ENCODE data around the gene OSBPL7. TPM values are rescaled to one million over a fixed set of nuclear protein-coding genes. Genes with fewer than 3 reads are reported as not detected.

Gene OSBPL7
- total RNA-seq, 3 donors from 2014 or later (not counting 1 experiment from before 2014, with no cell fraction given), result 113 to 162 (median 119) TPM

DNA sequence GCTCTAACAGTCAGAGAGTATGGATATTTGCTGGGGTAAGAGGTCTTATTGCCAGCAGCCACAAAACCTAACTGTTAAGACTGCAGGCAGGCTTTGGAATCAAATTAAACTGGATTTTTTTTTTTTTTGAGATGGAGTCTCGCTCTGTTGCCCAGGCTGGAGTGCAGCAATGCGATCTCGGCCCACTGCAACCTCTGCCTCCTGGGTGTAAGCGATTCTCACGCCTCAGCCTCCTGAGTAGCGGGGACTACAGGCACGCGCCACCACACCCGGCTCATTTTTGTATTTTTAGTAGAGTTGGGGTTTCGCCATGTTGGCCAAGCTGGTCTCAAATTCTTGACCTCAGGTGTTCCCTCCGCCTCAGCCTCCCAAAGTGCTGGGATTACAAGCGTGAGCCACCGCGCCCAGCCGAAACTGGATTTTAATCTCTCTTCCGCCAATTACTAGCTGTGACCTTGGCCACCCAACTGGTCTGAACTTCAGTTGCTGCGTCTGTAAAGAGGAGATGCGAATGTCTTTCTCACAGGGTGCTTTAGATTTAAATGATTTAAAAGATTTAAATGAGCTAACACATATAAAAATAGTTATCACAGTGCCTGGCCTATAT, 8.9 kb upstream of the OSBPL7 start:
- Mint-ChIP-seq H3K27me3 (ENCODE audit: low read depth in 2 of 2) (no peaks in the 10 kb centered on the region), H3K4me3 (peak overlapping the region; percentile 96), H3K9me3 (no peaks in the 10 kb centered on the region), H3K4me1 (peaks cover 37 to 46% of the 10 kb centered on the region in 2 donors), H3K27ac (peak overlapping the region; percentile 96 to 98), H3K36me3 (no peaks in the 10 kb centered on the region)
- peak in 2 of 3 donors; percentile 3 to 11 for ATAC-seq
- Histone ChIP-seq H3K4me1 (ENCODE audit: control insufficient read depth, insufficient read depth, low read length) (peaks cover 41% of the 10 kb centered on the region), H3K36me3 (ENCODE audit: control insufficient read depth, insufficient read depth, low read length) (peaks cover 26% of the 10 kb centered on the region), H3K27ac (ENCODE audit: low read length) (peak overlapping the region; percentile 93), H3K27me3 (ENCODE audit: control insufficient read depth, insufficient read depth, low read length) (no peaks in the 10 kb centered on the region), H3K9me3 (ENCODE audit: control insufficient read depth, insufficient read depth, low read length) (no peaks in the 10 kb centered on the region), H3K4me3 (ENCODE audit: low read length) (peak overlapping the region; percentile 70)
- peak in 1 of 2 donors; percentile 36 for DNase-seq
- 60% methylated on average over 17 of the region's 18 CpGs for WGBS (ENCODE audit: insufficient coverage)
- TF ChIP-seq, protein P1, sequence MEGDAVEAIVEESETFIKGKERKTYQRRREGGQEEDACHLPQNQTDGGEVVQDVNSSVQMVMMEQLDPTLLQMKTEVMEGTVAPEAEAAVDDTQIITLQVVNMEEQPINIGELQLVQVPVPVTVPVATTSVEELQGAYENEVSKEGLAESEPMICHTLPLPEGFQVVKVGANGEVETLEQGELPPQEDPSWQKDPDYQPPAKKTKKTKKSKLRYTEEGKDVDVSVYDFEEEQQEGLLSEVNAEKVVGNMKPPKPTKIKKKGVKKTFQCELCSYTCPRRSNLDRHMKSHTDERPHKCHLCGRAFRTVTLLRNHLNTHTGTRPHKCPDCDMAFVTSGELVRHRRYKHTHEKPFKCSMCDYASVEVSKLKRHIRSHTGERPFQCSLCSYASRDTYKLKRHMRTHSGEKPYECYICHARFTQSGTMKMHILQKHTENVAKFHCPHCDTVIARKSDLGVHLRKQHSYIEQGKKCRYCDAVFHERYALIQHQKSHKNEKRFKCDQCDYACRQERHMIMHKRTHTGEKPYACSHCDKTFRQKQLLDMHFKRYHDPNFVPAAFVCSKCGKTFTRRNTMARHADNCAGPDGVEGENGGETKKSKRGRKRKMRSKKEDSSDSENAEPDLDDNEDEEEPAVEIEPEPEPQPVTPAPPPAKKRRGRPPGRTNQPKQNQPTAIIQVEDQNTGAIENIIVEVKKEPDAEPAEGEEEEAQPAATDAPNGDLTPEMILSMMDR (IDR thresholded peaks at IDR 0.05), result no peak
- intact Hi-C loops (cut with micrococcal nuclease), result loop anchor here (1.0 to 10.0 kb wide), 4 partner anchors 9 to 214 kb away; partner anchors contain the start of genes NFE2L1, OSBPL7 and PNPO

DNA sequence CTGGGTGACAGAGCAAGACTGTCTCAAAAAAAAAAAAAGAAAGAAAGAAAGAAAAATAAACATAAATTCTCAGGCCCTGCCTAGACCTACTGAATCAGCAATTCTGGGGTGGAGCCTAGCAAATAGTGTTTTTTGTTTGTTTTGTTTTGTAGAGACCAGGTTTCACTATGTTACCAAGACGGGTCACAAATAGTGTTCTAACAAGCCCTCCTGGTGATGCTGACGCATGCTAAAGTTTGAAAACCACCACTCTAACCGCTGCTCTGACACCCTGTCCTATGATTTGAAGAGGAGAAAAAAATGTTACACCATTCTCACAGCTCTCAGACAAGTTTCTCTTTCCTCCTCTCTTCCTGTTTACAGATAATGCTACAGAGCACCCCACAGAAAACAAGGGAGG, 8.3 kb upstream of the OSBPL7 start:
- peak overlapping the region; percentile 96 to 98 for H3K27ac Mint-ChIP-seq
- peak; percentile 68 to 86 (median 80) for ATAC-seq
- Histone ChIP-seq H3K36me3 (ENCODE audit: control insufficient read depth, insufficient read depth, low read length) (peaks cover 30% of the 10 kb centered on the region), H3K4me3 (ENCODE audit: low read length) (peak overlapping the region; percentile 70), H3K27ac (ENCODE audit: low read length) (peak overlapping the region; percentile 93), H3K4me1 (ENCODE audit: control insufficient read depth, insufficient read depth, low read length) (peaks cover 41% of the 10 kb centered on the region), H3K27me3 (ENCODE audit: control insufficient read depth, insufficient read depth, low read length) (no peaks in the 10 kb centered on the region), H3K9me3 (ENCODE audit: control insufficient read depth, insufficient read depth, low read length) (no peaks in the 10 kb centered on the region)
- H3K4me3 Mint-ChIP-seq, result peak overlapping the region; percentile 96
- H3K9me3 Mint-ChIP-seq, result no peaks in the 10 kb centered on the region
- peak; percentile 67 to 91 for DNase-seq
- WGBS (ENCODE audit: insufficient coverage), result 50% methylated on average over 2 of the region's 3 CpGs
- H3K36me3 Mint-ChIP-seq, result no peaks in the 10 kb centered on the region
- TF ChIP-seq, protein P1 (IDR thresholded peaks at IDR 0.05), result no peak
- no peaks in the 10 kb centered on the region for H3K27me3 Mint-ChIP-seq (ENCODE audit: low read depth in 2 of 2)
- intact Hi-C loops (cut with micrococcal nuclease), result loop anchor here (1.0 to 10.0 kb wide), 4 partner anchors 20 to 215 kb away; partner anchors contain the start of genes NFE2L1, PNPO and TBX21
- peaks cover 37 to 50% of the 10 kb centered on the region in 2 donors for H3K4me1 Mint-ChIP-seq

DNA sequence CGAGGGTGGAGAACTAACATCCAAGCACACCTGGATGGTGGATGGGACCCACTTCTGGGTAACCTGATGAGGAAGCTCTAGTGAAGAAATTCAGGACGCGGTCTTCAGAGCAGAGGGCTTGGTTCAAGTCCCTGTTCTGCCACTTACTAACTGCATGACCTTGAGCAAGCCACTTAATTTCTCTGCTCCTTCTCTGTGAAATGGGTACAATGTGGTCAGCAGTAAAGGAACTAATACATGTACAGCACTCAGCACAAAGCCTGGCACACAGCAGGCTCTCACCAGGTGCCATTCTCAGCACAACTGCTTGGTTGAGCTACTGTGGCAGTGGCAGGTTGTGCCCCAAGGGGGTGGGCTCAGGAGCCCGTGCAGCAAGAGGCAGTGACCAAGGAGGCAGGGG, 1.9 kb upstream of the OSBPL7 start:
- Mint-ChIP-seq H3K4me3 (no peak overlapping the region), H3K36me3 (no peaks in the 10 kb centered on the region), H3K27ac (peak overlapping the region; percentile 90 to 98), H3K4me1 (peaks cover 21 to 43% of the 10 kb centered on the region in 2 donors), H3K27me3 (ENCODE audit: low read depth in 2 of 2) (no peaks in the 10 kb centered on the region), H3K9me3 (no peaks in the 10 kb centered on the region)
- Histone ChIP-seq H3K4me3 (ENCODE audit: low read length) (no peak overlapping the region), H3K27ac (ENCODE audit: low read length) (no peak overlapping the region), H3K27me3 (ENCODE audit: control insufficient read depth, insufficient read depth, low read length) (no peaks in the 10 kb centered on the region), H3K4me1 (ENCODE audit: control insufficient read depth, insufficient read depth, low read length) (peaks cover 34% of the 10 kb centered on the region), H3K9me3 (ENCODE audit: control insufficient read depth, insufficient read depth, low read length) (no peaks in the 10 kb centered on the region), H3K36me3 (ENCODE audit: control insufficient read depth, insufficient read depth, low read length) (peaks cover 48% of the 10 kb centered on the region)
- TF ChIP-seq, protein P1 (IDR thresholded peaks at IDR 0.05), result no peak
- intact Hi-C loops (cut with micrococcal nuclease), result loop anchor here (10.0 kb wide), 1 partner anchor 89 kb away; the partner anchor contains the start of gene TBX21
- WGBS (ENCODE audit: insufficient coverage), result 87% methylated on average over 4 of the region's 4 CpGs
- no peak for ATAC-seq
- DNase-seq, result no peak

All from natural killer cell (primary cell).